Measurements from ENCODE around the gene UVRAG. TPM values are rescaled to one million over a fixed set of nuclear protein-coding genes. Genes with fewer than 3 reads are reported as not detected.

The UVRAG gene
- total RNA-seq, 1 donor from 2014 or later = 17.8 TPM

DNA sequence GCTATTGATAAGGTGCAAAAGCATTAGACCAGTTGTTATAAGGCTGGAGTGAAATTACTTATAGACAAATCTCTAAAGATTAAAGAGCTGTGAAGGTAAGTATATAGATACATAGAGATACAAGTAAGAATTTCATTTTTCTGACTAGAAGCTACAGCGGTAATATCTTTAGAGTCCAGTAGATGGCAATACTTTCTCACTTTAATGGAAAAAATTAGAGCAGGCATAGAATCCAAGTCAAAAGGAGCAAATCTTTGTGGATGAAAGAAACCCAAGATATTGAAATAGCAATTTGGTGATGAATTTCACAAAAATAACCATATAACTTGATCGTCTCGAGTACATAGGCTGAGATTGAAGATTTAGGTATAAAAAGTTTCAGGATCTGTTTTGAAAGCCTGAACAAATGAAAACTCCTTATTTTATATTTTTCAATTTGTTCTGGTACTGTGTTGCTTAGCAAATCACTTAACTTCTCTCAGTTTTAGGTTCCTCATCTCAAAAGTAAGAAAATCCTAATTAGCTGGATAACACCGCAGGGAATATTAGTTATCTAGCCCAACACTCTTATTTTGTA is 81.9 kb downstream of the UVRAG start:
- no peak for DNase-seq
- Mint-ChIP-seq H3K27me3 (ENCODE audit: unreplicated experiment) (no peaks in the 10 kb centered on the region), H3K4me3 (ENCODE audit: unreplicated experiment) (no peak overlapping the region), H3K27ac (ENCODE audit: unreplicated experiment) (no peak overlapping the region), H3K36me3 (ENCODE audit: unreplicated experiment) (no peaks in the 10 kb centered on the region), H3K9me3 (ENCODE audit: unreplicated experiment) (no peaks in the 10 kb centered on the region), H3K4me1 (ENCODE audit: low read depth, unreplicated experiment) (no peaks in the 10 kb centered on the region)
- peak; percentile 74 for TF ChIP-seq CTCF (IDR thresholded peaks at IDR 0.05; ENCODE audit: partially characterized antibody, unreplicated experiment)

- Mint-ChIP-seq H3K4me1 (ENCODE audit: low read depth, unreplicated experiment) (peaks cover 3% of the 10 kb centered on the region), H3K9me3 (ENCODE audit: unreplicated experiment) (no peaks in the 10 kb centered on the region), H3K4me3 (ENCODE audit: unreplicated experiment) (no peak overlapping the region), H3K27me3 (ENCODE audit: unreplicated experiment) (no peaks in the 10 kb centered on the region), H3K27ac (ENCODE audit: unreplicated experiment) (no peak overlapping the region), H3K36me3 (ENCODE audit: unreplicated experiment) (no peaks in the 10 kb centered on the region)
- TF ChIP-seq CTCF (IDR thresholded peaks at IDR 0.05; ENCODE audit: partially characterized antibody, unreplicated experiment) = no peak
- no peak for DNase-seq
Observed at GRCh38 chr11:75898871-75899270, 83.9 kb downstream of the UVRAG start.

DNA sequence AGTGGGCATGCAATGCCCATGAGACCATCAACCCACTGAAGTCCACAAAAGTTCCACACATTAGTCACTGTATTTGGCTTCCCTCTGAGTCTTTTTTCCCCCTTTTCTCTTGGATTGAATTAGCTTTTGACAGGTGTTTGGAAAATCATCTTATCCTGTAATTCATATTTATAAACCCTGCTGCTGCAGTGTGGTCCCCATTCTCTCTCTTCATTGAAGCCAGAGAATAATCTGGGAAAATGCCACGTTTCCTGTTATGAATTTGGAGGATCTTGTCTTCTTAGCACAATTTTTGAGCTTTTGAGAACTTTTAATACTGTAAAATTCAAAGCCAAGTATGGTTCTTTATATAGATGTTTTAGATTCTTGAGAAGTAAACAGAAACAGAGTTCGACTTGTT is 84.8 kb downstream of the UVRAG start:
- Mint-ChIP-seq H3K27ac (ENCODE audit: unreplicated experiment) (no peak overlapping the region), H3K36me3 (ENCODE audit: unreplicated experiment) (no peaks in the 10 kb centered on the region), H3K27me3 (ENCODE audit: unreplicated experiment) (no peaks in the 10 kb centered on the region), H3K9me3 (ENCODE audit: unreplicated experiment) (no peaks in the 10 kb centered on the region), H3K4me3 (ENCODE audit: unreplicated experiment) (no peak overlapping the region), H3K4me1 (ENCODE audit: low read depth, unreplicated experiment) (peaks cover 3% of the 10 kb centered on the region)
- no peak for TF ChIP-seq CTCF (IDR thresholded peaks at IDR 0.05; ENCODE audit: partially characterized antibody, unreplicated experiment)
- DNase-seq = no peak

GRCh38 chr11:75900848-75901247 is 85.8 kb downstream of the UVRAG start:
- Mint-ChIP-seq H3K36me3 (ENCODE audit: unreplicated experiment) (no peaks in the 10 kb centered on the region), H3K27me3 (ENCODE audit: unreplicated experiment) (no peaks in the 10 kb centered on the region), H3K4me3 (ENCODE audit: unreplicated experiment) (no peak overlapping the region), H3K4me1 (ENCODE audit: low read depth, unreplicated experiment) (peaks cover 3% of the 10 kb centered on the region), H3K27ac (ENCODE audit: unreplicated experiment) (no peak overlapping the region), H3K9me3 (ENCODE audit: unreplicated experiment) (no peaks in the 10 kb centered on the region)
- TF ChIP-seq CTCF (IDR thresholded peaks at IDR 0.05; ENCODE audit: partially characterized antibody, unreplicated experiment) = no peak
- DNase-seq = no peak

DNA sequence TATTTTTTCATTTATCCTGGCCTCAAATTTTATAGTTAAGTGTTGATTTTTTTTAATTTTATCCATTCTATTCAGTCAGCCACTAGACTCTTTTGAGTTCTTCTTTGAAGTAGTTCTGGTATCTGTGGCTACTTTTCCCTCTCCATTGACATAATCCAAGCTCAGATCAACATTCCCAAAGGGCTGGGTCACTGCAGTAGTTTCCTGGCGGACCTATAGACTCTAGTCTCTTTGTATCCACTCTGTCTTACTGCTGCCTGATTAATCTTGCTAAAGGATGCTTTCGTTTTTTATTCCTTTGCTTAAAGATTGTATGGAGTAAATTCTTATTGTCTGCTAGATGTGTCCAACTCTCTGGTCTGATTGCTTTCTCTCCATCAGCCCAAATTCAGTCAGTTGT is 87.6 kb downstream of the UVRAG start:
- no peak for DNase-seq
- Mint-ChIP-seq H3K27me3 (ENCODE audit: unreplicated experiment) (no peaks in the 10 kb centered on the region), H3K36me3 (ENCODE audit: unreplicated experiment) (no peaks in the 10 kb centered on the region), H3K4me1 (ENCODE audit: low read depth, unreplicated experiment) (peaks cover 3% of the 10 kb centered on the region), H3K4me3 (ENCODE audit: unreplicated experiment) (no peak overlapping the region), H3K27ac (ENCODE audit: unreplicated experiment) (no peak overlapping the region), H3K9me3 (ENCODE audit: unreplicated experiment) (no peaks in the 10 kb centered on the region)
- TF ChIP-seq CTCF (IDR thresholded peaks at IDR 0.05; ENCODE audit: partially characterized antibody, unreplicated experiment) = no peak

Data from glutamatergic neuron (in vitro differentiated cells).